Right renal pelvis (tissue), 4 donors: Measurements from ENCODE around the gene ZNF439. TPM values are rescaled to one million over a fixed set of nuclear protein-coding genes. Genes with fewer than 3 reads are reported as not detected.
A peak's percentile ranks its signal among the peaks of the same experiment; 100 is the strongest.
"Not testable (repeated sequence)": the region's sequence is repeated elsewhere in the genome, so short reads cannot be mapped to it uniquely, and the experiment has no call there.

Source experiments
- DNase-seq, 4 donors: peaks; one replicate each; pipeline ENCODE4 v3.0.0-alpha.2; 2013; ENCODE audit warnings: low read depth in 4 of 4, low spot score in 3 of 4, missing footprints in 1 of 4
- polyA plus RNA-seq, 4 donors: library from polyadenylated mRNA; unstranded; fragments of 120-200 nt; gene quantifications; one replicate each; pipeline ENCODE4 v1.2.1, GENCODE V29; 2013; ENCODE audit not compliant: insufficient read length in 4 of 4

The ZNF439 gene
- polyA plus RNA-seq, 4 donors, result 17.3 to 24.1 (median 21.2) TPM

- DNase-seq, result not testable (repeated sequence)
Measured at GRCh38 chr19:11867766-11868165, 19.2 kb downstream of the ZNF439 start.

- DNase-seq, result no peak
Measured at GRCh38 chr19:11868188-11868587, 19.7 kb downstream of the ZNF439 start.

GRCh38 chr19:11872624-11873023, 24.1 kb downstream of the ZNF439 start:
- DNase-seq, result no peak

- DNase-seq, result no peak
Measured at GRCh38 chr19:11873762-11874161, 25.2 kb downstream of the ZNF439 start.

- DNase-seq, result not testable (repeated sequence)
Measured at GRCh38 chr19:11879687-11880266, 31.3 kb downstream of the ZNF439 start.

GRCh38 chr19:11880598-11880997, 32.1 kb downstream of the ZNF439 start:
- no peak for DNase-seq

GRCh38 chr19:11881151-11881800, 32.8 kb downstream of the ZNF439 start:
- DNase-seq, result peak; percentile 39 to 63 (median 46)

GRCh38 chr19:11882606-11883005, 34.1 kb downstream of the ZNF439 start:
- no peak for DNase-seq

GRCh38 chr19:11887234-11887610, 38.7 kb downstream of the ZNF439 start:
- peak in 1 of 4 donors; percentile 1 for DNase-seq

- peak; percentile 77 to 87 (median 83) for DNase-seq
Measured at GRCh38 chr19:11887611-11888531, 39.3 kb downstream of the ZNF439 start, which contains the start of gene ZNF69. ZNF69 (plus strand) TSS chr19:11887782; CDS start chr19:11887924, 142 bp downstream.

- DNase-seq, result not testable (repeated sequence)
Measured at GRCh38 chr19:11889901-11890300, 41.4 kb downstream of the ZNF439 start.

- DNase-seq, result no peak
Measured at GRCh38 chr19:11890634-11891033, 42.1 kb downstream of the ZNF439 start.

- DNase-seq, result no peak
Measured at GRCh38 chr19:11894851-11895250, 46.3 kb downstream of the ZNF439 start.

GRCh38 chr19:11902228-11902627, 53.7 kb downstream of the ZNF439 start:
- no peak for DNase-seq

GRCh38 chr19:11905928-11906327, 57.4 kb downstream of the ZNF439 start:
- DNase-seq, result no peak

GRCh38 chr19:11911937-11912336, 63.4 kb downstream of the ZNF439 start:
- DNase-seq, result not testable (repeated sequence)

- DNase-seq, result not testable (repeated sequence)
Measured at GRCh38 chr19:11914417-11915051, 66.0 kb downstream of the ZNF439 start.
